Astrocyte (in vitro differentiated cells and primary cell): ENCODE data around the gene C16orf95.

Experiments used
- EZH2 ChIP-seq: IDR thresholded peaks from 2 replicates; pipeline ENCODE4 v1.6.1; 2012; ENCODE audit warnings: mild to moderate bottlenecking, low read length, inconsistent platforms; ENCODE audit not compliant: insufficient read depth
- TF ChIP-seq, protein P1 (sequence below): IDR thresholded peaks from 2 replicates; pipeline ENCODE4 v1.5.1; 2011; ENCODE audit warnings: low read depth, mild to moderate bottlenecking, inconsistent platforms, low read length, moderate library complexity; ENCODE audit not compliant: insufficient read depth

- TF ChIP-seq, protein P1, sequence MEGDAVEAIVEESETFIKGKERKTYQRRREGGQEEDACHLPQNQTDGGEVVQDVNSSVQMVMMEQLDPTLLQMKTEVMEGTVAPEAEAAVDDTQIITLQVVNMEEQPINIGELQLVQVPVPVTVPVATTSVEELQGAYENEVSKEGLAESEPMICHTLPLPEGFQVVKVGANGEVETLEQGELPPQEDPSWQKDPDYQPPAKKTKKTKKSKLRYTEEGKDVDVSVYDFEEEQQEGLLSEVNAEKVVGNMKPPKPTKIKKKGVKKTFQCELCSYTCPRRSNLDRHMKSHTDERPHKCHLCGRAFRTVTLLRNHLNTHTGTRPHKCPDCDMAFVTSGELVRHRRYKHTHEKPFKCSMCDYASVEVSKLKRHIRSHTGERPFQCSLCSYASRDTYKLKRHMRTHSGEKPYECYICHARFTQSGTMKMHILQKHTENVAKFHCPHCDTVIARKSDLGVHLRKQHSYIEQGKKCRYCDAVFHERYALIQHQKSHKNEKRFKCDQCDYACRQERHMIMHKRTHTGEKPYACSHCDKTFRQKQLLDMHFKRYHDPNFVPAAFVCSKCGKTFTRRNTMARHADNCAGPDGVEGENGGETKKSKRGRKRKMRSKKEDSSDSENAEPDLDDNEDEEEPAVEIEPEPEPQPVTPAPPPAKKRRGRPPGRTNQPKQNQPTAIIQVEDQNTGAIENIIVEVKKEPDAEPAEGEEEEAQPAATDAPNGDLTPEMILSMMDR, result no peak
- TF ChIP-seq EZH2, result no peak
Measured at GRCh38 chr16:87320510-87321227, 3.5 kb upstream of the C16orf95 start.
